ENCODE results near the gene PPP1R9A.

The PPP1R9A gene

GRCh38 chr7:95054386-95054785 lies 147.0 kb downstream of the PPP1R9A start:
- no peaks in the 10 kb centered on the region for H3K4me1 ChIP-seq (ENCODE audit: insufficient read depth, low read length)

GRCh38 chr7:95055295-95055694 lies 147.9 kb downstream of the PPP1R9A start:
- Histone ChIP-seq H3K36me3 (ENCODE audit: insufficient read depth, low read length) (no peaks in the 10 kb centered on the region), H3K9me3 (ENCODE audit: control insufficient read depth, insufficient read depth, low read length) (no peaks in the 10 kb centered on the region), H3K9ac (ENCODE audit: low read depth, low read length) (no peak overlapping the region), H3K4me1 (ENCODE audit: insufficient read depth, low read length) (no peaks in the 10 kb centered on the region)

More at GRCh38 chr7:95054386-95054785, 147.0 kb downstream of the PPP1R9A start:
- no peaks in the 10 kb centered on the region for H3K36me3 ChIP-seq (ENCODE audit: insufficient read depth, low read length)
- no peak overlapping the region for H3K9ac ChIP-seq (ENCODE audit: low read depth, low read length)
- H3K9me3 ChIP-seq (ENCODE audit: control insufficient read depth, insufficient read depth, low read length) = no peaks in the 10 kb centered on the region

GRCh38 chr7:95056107-95056739 lies 148.8 kb downstream of the PPP1R9A start:
- Histone ChIP-seq H3K4me1 (ENCODE audit: insufficient read depth, low read length) (no peaks in the 10 kb centered on the region), H3K9me3 (ENCODE audit: control insufficient read depth, insufficient read depth, low read length) (no peaks in the 10 kb centered on the region), H3K9ac (ENCODE audit: low read depth, low read length) (no peak overlapping the region), H3K36me3 (ENCODE audit: insufficient read depth, low read length) (no peaks in the 10 kb centered on the region)

DNA sequence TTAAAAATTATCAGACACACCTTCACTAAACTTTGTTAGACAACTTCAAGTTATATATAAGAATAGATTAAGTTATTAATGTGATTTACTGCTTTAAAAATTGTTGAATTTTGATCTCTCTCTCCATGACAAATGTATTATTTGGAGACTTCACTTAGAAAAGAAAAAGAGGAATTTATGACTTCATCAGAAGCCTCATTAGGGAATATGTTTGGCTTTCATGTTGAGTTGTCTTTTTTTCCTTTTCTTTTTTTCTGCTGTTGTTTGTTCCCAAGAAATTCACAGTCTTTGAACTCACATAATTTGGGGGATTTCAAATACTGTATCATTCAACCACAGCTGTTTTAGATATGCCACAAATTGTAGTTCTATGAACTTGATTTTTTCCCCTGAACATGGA lies 149.5 kb downstream of the PPP1R9A start:
- no peak overlapping the region for H3K9ac ChIP-seq (ENCODE audit: low read depth, low read length)
- no peaks in the 10 kb centered on the region for H3K4me1 ChIP-seq (ENCODE audit: insufficient read depth, low read length)
- no peaks in the 10 kb centered on the region for H3K9me3 ChIP-seq (ENCODE audit: control insufficient read depth, insufficient read depth, low read length)
- no peaks in the 10 kb centered on the region for H3K36me3 ChIP-seq (ENCODE audit: insufficient read depth, low read length)

DNA sequence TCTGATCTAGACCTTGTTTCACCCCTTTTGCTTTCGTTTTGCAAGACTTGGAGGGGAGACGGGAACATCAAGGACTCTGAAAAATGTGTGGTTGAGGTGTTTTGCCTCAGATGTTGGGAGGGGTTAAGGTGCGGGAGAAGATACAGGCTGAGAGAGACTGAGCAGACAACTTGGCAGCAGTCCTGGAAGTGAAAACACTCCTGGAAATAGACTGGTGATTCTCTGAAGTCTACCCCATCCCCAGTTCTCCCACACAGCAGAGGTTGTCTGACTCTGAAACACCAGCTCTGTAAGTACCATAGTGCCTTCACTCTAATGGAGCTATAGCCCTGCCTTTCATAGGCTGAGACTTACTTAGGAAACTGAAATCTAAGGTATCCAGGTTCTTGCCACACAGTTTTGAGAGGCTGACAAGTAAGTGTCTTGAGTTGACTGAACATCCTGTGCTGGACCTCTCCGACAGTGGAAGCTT lies 152.5 kb downstream of the PPP1R9A start:
- no peaks in the 10 kb centered on the region for H3K9me3 ChIP-seq (ENCODE audit: control insufficient read depth, insufficient read depth, low read length)
- no peaks in the 10 kb centered on the region for H3K4me1 ChIP-seq (ENCODE audit: insufficient read depth, low read length)
- no peaks in the 10 kb centered on the region for H3K36me3 ChIP-seq (ENCODE audit: insufficient read depth, low read length)
- H3K9ac ChIP-seq (ENCODE audit: low read depth, low read length) = no peak overlapping the region

GRCh38 chr7:95062901-95063300 lies 155.5 kb downstream of the PPP1R9A start:
- Histone ChIP-seq H3K36me3 (ENCODE audit: insufficient read depth, low read length) (no peaks in the 10 kb centered on the region), H3K9ac (ENCODE audit: low read depth, low read length) (no peak overlapping the region), H3K9me3 (ENCODE audit: control insufficient read depth, insufficient read depth, low read length) (no peaks in the 10 kb centered on the region), H3K4me1 (ENCODE audit: insufficient read depth, low read length) (no peaks in the 10 kb centered on the region)

DNA sequence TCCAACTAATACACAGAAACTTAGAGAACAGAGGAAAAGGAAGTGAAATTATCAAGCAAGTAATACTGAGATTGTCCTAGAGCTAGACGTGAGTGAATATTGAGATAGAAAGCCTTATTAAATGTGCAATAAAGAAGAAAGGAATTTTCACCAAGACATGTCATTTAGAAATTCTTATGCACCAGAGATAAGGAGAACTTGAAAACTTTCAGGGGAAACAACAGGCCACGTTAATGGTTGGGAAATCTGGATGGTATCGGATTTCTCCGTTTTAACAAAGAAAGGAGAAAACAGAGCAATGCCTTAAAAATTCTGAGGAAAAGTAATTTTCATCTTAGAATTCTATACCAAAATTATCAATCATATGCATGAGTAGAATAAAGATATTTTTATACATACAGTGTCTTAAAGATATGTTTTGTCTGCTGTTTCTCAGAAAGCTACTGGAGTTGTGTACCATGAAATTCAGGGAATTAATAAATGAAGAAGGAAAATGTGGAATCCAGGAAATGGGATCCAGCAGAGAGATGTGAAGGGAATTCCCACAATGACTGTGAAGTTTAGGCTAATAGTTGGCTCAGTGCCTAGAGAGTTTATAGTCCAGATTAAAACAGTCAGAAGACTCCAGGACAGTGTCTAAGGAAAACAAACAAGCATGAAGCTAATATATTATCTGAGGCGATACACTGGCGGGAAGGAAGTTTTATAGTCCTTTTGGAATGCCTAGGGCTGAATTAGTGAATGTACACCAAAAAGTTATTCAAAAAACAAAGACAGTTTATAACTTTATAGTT lies 159.5 kb downstream of the PPP1R9A start:
- Histone ChIP-seq H3K4me1 (ENCODE audit: insufficient read depth, low read length) (no peaks in the 10 kb centered on the region), H3K9me3 (ENCODE audit: control insufficient read depth, insufficient read depth, low read length) (no peaks in the 10 kb centered on the region), H3K9ac (ENCODE audit: low read depth, low read length) (no peak overlapping the region), H3K36me3 (ENCODE audit: insufficient read depth, low read length) (no peaks in the 10 kb centered on the region)

DNA sequence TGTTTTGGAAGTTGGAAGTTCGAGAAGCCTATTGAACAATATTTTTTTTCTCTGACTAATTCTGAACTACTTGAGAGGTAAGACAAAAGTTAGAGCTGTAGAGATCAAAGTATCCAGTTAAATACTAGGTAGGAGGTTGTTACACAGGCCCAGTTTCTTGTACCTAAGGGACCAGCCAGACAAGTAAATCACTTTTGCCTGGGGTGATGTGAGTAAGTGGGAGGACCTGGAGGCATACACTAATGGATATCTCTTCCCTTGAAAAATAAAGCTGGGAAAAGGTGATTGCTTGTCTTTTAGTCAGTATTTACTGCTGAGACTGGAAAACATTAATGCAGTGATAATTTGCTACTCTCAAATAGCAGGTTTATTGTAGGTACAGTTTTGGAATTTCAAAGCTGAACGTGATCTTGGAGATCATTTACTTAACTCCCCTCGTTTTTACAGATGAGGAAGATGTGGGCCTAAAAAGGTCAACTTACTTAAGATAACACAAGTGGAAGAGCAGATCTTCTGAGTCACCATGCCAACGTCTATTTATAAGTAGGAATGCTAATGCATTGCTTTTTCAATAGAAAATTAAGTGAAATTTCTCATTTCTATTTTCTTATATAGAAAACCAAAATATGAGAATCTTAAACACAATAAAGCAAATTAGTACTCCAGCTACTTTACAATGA lies 181.3 kb downstream of the PPP1R9A start:
- no peak overlapping the region for H3K9ac ChIP-seq (ENCODE audit: low read depth, low read length)
- H3K9me3 ChIP-seq (ENCODE audit: control insufficient read depth, insufficient read depth, low read length) = no peaks in the 10 kb centered on the region
- no peaks in the 10 kb centered on the region for H3K36me3 ChIP-seq (ENCODE audit: insufficient read depth, low read length)
- no peaks in the 10 kb centered on the region for H3K4me1 ChIP-seq (ENCODE audit: insufficient read depth, low read length)

- Histone ChIP-seq H3K36me3 (ENCODE audit: insufficient read depth, low read length) (no peaks in the 10 kb centered on the region), H3K9ac (ENCODE audit: low read depth, low read length) (no peak overlapping the region), H3K4me1 (ENCODE audit: insufficient read depth, low read length) (no peaks in the 10 kb centered on the region), H3K9me3 (ENCODE audit: control insufficient read depth, insufficient read depth, low read length) (no peaks in the 10 kb centered on the region)
Observed at GRCh38 chr7:95089414-95090315, 182.3 kb downstream of the PPP1R9A start.

DNA sequence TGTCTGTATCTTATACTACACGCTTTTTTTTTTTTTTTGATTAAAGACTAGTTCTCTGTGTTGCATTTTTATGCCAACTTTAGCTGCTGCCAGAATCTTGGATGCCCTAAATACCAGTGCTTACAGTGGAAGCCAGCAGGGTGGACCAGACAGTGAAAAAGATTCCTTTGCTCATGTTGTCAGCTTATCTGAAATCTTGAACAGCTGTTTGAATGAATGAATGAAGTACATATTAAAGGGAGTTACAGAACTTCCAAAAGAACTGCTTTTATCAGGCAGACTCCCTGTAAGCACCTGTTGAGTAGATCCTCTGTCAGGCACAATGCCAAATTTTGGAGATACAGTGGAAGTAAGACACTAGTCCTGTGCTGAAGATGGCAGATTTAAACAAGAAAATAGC lies 184.9 kb downstream of the PPP1R9A start:
- Histone ChIP-seq H3K36me3 (ENCODE audit: insufficient read depth, low read length) (no peaks in the 10 kb centered on the region), H3K9ac (ENCODE audit: low read depth, low read length) (no peak overlapping the region), H3K9me3 (ENCODE audit: control insufficient read depth, insufficient read depth, low read length) (no peaks in the 10 kb centered on the region), H3K4me1 (ENCODE audit: insufficient read depth, low read length) (no peaks in the 10 kb centered on the region)

DNA sequence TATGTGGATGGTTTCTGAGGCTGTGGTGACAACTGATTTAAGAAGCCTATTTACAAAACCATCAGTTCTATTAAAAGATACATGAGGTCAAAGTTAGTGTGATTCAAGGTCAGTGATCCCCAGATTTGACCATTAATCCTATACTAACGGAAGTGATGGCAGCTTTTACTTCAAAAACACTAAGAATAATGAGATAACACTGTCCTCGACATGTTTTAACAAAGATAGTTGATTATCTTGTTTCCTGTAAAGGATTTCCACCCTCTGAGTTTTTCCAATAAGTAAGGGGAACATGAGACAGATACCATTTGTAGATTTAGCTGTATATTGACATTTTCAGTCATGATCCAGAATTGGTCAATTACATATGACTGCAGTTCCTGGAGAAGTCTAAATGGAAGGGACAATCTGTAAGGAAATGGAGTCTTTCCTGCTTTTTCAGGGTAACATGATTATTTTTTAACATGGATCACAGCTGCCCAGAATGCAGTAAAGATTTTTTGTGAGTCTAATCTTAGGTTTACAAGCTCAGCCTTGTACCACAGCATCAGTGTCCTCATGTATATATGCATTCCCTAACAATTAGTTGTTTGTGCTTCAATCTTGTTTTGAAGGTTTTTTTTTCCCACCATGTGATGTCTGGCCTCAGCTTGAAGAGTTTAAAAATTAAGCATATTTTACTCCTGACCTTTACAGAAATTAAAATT lies 188.0 kb downstream of the PPP1R9A start:
- no peak overlapping the region for H3K9ac ChIP-seq (ENCODE audit: low read depth, low read length)
- H3K4me1 ChIP-seq (ENCODE audit: insufficient read depth, low read length) = no peaks in the 10 kb centered on the region
- H3K36me3 ChIP-seq (ENCODE audit: insufficient read depth, low read length) = no peaks in the 10 kb centered on the region
- H3K9me3 ChIP-seq (ENCODE audit: control insufficient read depth, insufficient read depth, low read length) = no peaks in the 10 kb centered on the region

DNA sequence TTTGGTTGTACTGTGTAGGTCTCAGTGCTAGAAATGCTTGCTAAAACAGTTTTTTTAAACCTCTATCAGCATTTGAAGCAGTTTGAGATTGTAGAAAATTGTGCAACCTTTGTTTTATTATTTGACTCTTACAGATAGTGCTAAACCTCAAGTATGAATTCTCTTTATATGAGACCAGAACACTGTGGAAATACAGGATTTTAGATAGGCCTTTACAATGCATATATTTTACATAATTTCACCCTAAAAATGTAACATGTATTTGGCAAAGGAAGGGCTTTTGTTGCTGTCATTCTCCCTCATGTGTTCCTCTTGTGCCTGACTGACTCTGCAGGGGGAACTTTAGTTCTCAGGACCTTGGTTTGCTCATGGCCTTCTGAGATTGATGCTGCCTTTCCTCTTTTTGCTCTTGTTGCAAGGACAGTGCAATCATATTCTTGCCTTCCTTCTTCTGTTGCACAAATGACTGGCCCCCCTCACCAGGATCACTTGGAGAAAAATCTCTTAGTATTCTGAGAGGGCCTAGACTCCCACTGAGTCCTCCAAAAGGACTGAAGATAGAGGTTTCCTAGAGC lies 188.7 kb downstream of the PPP1R9A start:
- Histone ChIP-seq H3K4me1 (ENCODE audit: insufficient read depth, low read length) (no peaks in the 10 kb centered on the region), H3K9me3 (ENCODE audit: control insufficient read depth, insufficient read depth, low read length) (no peaks in the 10 kb centered on the region), H3K36me3 (ENCODE audit: insufficient read depth, low read length) (no peaks in the 10 kb centered on the region), H3K9ac (ENCODE audit: low read depth, low read length) (no peak overlapping the region)

DNA sequence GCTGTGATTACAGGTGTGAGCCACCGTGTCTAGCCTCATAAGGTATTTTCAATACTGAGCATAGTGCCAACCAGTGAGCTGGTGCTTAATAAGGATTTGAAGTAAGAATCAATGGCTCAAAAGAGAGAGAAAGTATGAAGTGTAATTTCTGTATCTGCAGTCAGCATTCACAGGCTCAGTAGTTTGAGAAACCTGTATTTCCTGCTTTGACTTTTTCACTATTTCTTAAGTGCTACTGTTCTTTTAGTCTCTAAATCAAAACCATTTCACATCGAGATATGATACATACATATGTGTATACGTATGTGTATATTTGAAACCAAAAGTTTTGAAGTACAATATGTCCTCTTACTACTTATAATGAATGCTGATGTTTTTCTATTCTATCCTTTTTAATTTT lies 189.9 kb downstream of the PPP1R9A start:
- no peaks in the 10 kb centered on the region for H3K9me3 ChIP-seq (ENCODE audit: control insufficient read depth, insufficient read depth, low read length)
- H3K36me3 ChIP-seq (ENCODE audit: insufficient read depth, low read length) = no peaks in the 10 kb centered on the region

More for the DNA sequence above, 189.9 kb downstream of the PPP1R9A start:
- Histone ChIP-seq H3K9ac (ENCODE audit: low read depth, low read length) (no peak overlapping the region), H3K4me1 (ENCODE audit: insufficient read depth, low read length) (no peaks in the 10 kb centered on the region)
